ENCODE measurements around the gene GOSR1. TPM values are rescaled to one million over a fixed set of nuclear protein-coding genes. Genes with fewer than 3 reads are reported as not detected.
"Not testable (repeated sequence)": the region's sequence is repeated elsewhere in the genome, so short reads cannot be mapped to it uniquely, and the experiment has no call there.

The GOSR1 gene
- total RNA-seq, 1 donor from 2014 or later: 53.2 TPM

DNA sequence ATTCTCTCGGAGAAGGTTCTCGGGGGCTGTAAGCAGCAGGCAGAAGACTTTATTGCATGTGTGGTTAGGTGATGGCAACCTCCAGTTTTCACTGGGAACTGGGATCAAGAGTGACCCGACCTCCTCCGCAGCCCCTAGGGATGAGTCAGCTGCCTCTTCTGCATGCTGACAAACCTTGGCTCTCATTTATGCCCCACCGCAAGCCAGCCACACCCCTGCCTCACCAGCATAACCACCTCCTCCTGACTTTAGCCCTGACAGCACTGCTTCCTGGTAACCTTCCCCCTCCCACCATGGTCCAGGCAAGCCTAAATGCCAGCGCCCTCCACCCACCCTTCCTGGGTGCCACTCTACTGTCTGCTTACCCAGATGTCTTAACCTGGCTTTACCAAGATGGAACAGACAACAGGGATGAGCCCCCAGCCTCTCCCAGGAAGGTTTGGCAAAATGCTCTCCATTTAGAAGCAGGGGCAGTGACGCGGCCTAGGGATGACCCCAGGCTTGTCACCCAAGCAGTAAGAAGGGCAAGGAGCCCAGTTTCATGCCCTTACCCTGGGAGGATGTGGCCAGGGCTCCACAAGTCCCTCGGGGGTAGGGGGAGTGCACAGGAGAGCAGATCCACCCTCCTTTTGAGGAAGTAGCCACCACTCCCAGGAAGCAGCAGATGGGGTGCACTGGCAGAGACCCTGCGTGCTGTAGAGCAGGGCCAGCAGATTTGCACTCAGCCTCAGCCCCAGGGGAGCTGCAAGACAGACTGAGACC is 73.5 kb downstream of the GOSR1 start:
- H3K4me1 Mint-ChIP-seq (ENCODE audit: unreplicated experiment): no peaks in the 10 kb centered on the region
- no peaks in the 10 kb centered on the region for H3K36me3 Mint-ChIP-seq
- no peaks in the 10 kb centered on the region for H3K27me3 Mint-ChIP-seq
- H3K27ac Mint-ChIP-seq: no peak overlapping the region
- no peak for DNase-seq (ENCODE audit: extremely low spot score, unreplicated experiment)
- no peaks in the 10 kb centered on the region for H3K9me3 Mint-ChIP-seq
- no peak overlapping the region for H3K4me3 Mint-ChIP-seq
- TF ChIP-seq, protein P1, sequence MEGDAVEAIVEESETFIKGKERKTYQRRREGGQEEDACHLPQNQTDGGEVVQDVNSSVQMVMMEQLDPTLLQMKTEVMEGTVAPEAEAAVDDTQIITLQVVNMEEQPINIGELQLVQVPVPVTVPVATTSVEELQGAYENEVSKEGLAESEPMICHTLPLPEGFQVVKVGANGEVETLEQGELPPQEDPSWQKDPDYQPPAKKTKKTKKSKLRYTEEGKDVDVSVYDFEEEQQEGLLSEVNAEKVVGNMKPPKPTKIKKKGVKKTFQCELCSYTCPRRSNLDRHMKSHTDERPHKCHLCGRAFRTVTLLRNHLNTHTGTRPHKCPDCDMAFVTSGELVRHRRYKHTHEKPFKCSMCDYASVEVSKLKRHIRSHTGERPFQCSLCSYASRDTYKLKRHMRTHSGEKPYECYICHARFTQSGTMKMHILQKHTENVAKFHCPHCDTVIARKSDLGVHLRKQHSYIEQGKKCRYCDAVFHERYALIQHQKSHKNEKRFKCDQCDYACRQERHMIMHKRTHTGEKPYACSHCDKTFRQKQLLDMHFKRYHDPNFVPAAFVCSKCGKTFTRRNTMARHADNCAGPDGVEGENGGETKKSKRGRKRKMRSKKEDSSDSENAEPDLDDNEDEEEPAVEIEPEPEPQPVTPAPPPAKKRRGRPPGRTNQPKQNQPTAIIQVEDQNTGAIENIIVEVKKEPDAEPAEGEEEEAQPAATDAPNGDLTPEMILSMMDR (conservative IDR thresholded peaks at IDR 0.05): no peak

DNA sequence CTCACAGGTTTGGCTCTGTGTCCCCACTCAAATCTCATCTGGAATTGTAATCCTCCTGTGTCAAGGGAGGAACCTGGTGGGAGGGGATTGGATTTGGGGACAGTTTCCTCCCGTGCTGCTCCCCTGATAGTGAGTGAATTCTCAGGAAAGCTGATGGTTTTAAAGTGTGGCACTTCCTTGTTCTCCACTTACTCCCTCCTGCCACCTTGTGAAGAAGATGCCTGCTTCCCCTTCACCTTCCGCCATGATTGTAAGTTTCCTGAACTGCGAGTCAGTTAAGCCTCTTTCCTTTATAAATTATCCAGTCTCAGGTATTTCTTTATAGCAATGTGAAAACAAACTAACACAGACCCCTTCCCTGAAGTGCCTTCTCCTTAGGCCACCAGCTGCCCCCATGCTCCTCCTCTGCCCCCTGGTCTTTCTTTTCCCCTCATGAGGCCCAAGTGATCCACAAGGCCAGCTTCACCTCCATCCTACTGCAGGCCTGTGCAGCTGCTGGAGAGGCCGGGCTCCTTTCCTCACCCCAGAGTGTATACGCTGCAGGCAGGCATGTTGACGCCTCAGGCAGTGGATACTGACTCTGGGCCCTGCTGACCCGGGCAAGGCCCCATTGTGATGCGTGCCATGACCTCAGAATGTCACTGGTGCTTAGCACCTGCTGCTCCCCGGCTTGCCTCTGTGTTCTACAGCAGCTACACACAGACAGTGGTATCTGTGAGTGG is 74.2 kb downstream of the GOSR1 start:
- not testable (repeated sequence) for H3K9me3 Mint-ChIP-seq; H3K4me3 Mint-ChIP-seq; H3K27ac Mint-ChIP-seq; H3K27me3 Mint-ChIP-seq; DNase-seq (ENCODE audit: extremely low spot score, unreplicated experiment); H3K36me3 Mint-ChIP-seq; H3K4me1 Mint-ChIP-seq (ENCODE audit: unreplicated experiment)

DNA sequence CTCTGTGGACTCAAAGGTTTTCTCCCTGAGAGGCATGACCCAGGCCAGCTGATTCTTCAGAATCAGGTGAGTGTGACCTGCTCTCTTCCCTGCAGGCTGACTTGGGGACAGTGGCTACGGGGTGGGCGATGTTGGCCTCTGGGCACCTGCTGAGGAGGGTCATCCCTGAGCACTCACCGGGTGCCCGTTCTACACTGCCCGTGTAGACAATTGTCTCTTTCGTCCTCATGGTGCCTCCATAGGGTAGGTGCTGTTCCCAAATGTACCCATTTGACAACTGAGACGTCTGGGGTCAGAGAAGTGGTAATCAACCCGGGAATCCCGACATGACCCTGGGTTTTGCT is 74.8 kb downstream of the GOSR1 start:
- TF ChIP-seq, protein P1 (conservative IDR thresholded peaks at IDR 0.05): no peak
- Mint-ChIP-seq H3K27me3 (no peaks in the 10 kb centered on the region), H3K4me3 (no peak overlapping the region), H3K36me3 (no peaks in the 10 kb centered on the region), H3K4me1 (ENCODE audit: unreplicated experiment) (no peaks in the 10 kb centered on the region), H3K27ac (no peak overlapping the region), H3K9me3 (no peaks in the 10 kb centered on the region)
- DNase-seq (ENCODE audit: extremely low spot score, unreplicated experiment): no peak

DNA sequence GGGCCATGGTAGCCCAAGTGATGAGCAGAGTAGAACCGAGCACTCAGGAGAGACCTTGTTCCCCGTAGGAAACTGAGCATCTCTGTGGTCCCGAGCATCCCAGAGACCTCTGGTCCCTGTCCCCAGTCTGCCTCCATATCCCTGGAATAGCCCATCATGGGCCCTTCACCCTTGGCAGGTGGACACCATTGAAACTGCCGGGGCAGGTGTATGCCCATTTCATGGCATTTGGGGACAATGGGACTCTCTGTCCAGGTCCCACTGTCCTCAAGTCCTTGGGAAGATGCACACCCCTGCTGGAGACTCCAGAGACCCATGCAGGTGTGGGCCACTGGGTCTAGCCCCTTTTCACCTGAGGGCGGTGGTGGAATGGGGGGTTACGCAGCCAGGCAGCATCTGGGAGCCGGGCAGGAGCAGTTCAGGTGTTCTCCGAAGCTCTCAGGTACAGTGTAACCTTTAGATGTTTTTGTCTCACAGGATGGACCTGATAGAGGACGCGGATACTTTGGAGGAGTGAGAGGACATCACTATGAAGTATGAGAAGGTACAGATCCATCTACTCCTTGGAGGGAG is 75.9 kb downstream of the GOSR1 start:
- TF ChIP-seq, protein P1 (conservative IDR thresholded peaks at IDR 0.05): no peak
- Mint-ChIP-seq H3K9me3 (no peaks in the 10 kb centered on the region), H3K36me3 (no peaks in the 10 kb centered on the region), H3K4me3 (no peak overlapping the region), H3K27ac (no peak overlapping the region), H3K27me3 (no peaks in the 10 kb centered on the region), H3K4me1 (ENCODE audit: unreplicated experiment) (no peaks in the 10 kb centered on the region)
- no peak for DNase-seq (ENCODE audit: extremely low spot score, unreplicated experiment)

DNA sequence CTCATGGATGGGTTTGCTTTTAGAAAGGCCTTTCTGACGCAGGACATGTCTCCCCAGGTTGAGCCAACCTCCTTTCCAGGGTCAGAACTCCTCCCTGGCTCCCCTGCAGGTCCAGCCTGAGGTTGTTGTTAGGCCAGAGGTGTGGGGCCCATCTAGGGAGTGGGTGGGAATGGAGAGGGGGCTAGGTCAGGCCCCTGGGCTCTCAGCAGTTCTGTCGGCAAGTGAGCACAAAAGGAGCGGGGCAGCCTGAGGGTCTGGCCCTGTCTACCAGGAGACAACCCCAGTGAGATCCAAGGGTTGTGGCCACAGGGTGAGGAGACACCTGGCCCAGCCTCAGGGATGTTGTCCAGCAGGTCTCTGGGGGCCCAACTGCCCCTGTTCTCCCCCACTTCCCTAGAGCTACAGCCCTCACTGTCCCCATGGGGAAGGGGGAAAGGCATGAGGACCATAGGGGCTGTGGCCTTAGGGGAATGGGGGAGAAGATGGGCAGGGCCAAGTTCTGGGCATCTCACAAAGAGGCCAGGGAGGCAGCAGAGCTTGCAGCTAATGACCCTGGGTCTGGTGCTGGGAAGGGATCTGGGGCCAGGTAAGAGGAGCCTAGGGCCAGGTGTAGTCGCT is 76.7 kb downstream of the GOSR1 start:
- not testable (repeated sequence) for H3K27ac Mint-ChIP-seq; H3K27me3 Mint-ChIP-seq; H3K4me3 Mint-ChIP-seq; H3K9me3 Mint-ChIP-seq; DNase-seq (ENCODE audit: extremely low spot score, unreplicated experiment); H3K36me3 Mint-ChIP-seq; H3K4me1 Mint-ChIP-seq (ENCODE audit: unreplicated experiment)

DNA sequence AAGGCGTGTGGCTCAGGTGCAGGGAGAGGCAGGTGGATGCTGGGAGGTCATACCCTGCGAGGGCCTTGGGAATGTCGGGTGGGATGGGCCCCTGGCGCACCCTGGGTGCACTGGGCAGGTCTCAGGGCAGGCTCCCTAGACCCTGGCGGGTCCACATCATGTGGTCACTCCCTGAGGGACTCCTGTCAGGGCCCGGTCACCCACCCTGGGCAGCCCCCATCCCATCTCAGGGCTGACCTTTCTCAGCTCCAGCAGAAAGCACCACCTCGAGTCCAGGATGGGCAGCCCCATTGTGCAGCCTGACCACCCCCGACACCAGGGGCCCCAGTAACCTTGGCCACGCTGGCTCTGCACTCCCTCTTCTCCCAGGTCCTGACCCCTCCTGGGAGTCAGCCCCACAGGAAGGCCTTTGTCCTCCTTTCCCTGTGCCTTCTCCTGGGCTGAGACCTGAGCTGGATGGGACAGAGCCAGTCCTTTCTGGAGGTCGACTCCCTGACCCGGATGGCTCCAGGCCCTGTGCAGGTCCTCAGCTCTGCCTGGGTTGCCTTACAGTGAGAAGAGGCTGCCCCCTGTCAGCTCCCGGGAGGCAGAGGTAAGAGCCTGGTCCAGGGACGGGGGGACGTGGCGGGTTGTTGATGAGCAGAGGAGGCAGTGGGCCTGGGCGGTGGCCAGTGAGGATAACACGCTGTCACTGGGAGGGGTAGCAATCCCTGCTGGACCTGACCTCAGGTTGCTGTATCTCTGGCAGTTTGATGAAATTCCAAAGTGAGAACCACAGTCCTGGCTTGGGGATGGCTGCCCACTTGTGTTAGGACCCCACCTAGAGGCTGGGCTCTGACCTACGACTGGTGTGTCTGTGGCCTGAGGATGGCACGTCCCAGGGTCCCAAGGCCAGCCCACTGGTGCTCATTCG is 77.9 kb downstream of the GOSR1 start:
- H3K36me3 Mint-ChIP-seq: no peaks in the 10 kb centered on the region
- no peak overlapping the region for H3K27ac Mint-ChIP-seq
- H3K4me1 Mint-ChIP-seq (ENCODE audit: unreplicated experiment): no peaks in the 10 kb centered on the region
- TF ChIP-seq, protein P1 (conservative IDR thresholded peaks at IDR 0.05): no peak
- no peak for DNase-seq (ENCODE audit: extremely low spot score, unreplicated experiment)
- no peaks in the 10 kb centered on the region for H3K27me3 Mint-ChIP-seq
- H3K4me3 Mint-ChIP-seq: no peak overlapping the region
- H3K9me3 Mint-ChIP-seq: no peaks in the 10 kb centered on the region

Data from type B pancreatic cell (in vitro differentiated cells).